Body of pancreas (tissue), 4 donors: ENCODE measurements around the gene RNF168. TPM values are rescaled to one million over a fixed set of nuclear protein-coding genes. Genes with fewer than 3 reads are reported as not detected.
"Not testable (repeated sequence)": the region's sequence is repeated elsewhere in the genome, so short reads cannot be mapped to it uniquely, and the experiment has no call there.

Experiments
- ATAC-seq: fragments of 150-250 bp; one replicate; pipeline ENCODE4 v1.9.1; 2016
- DNase-seq, 4 donors: peaks; one replicate each; pipeline ENCODE4 v3.0.0-alpha.2; 2019
- H3K27ac ChIP-seq, 4 donors: fragments of 200-600 bp; sonication (generic); 1 replicate in 3 of 4; 2 replicates in 1 of 4; pipeline versions ENCODE4 v1.5.1 to v1.6.1; 2016 to 2019; ENCODE audit warnings: mild to moderate bottlenecking in 1 of 4, mixed read lengths in 1 of 4, moderate library complexity in 1 of 4
- H3K27me3 ChIP-seq, 2 donors: fragments of 200-600 bp; sonication (generic); one replicate each; pipeline ENCODE4 v1.6.0; 2016; ENCODE audit warnings: mild to moderate bottlenecking in 1 of 2
- H3K36me3 ChIP-seq, 2 donors: fragments of 200-600 bp; sonication (generic); replicated peaks in 1 of 2; 2 replicates each; pipeline ENCODE4 v1.5.1; 2016; ENCODE audit warnings: low read depth in 2 of 2; ENCODE audit not compliant: insufficient read depth in 1 of 2
- H3K4me1 ChIP-seq: fragments of 200-600 bp; sonication (generic); one replicate; pipeline ENCODE4 v1.6.0; 2016
- H3K4me3 ChIP-seq, 2 donors: fragments of 200-600 bp; sonication (generic); 1 replicate in 1 of 2; 2 replicates in 1 of 2; pipeline ENCODE4 v1.5.1; 2016 to 2019
- H3K9me3 ChIP-seq, 3 donors: fragments of 200-600 bp; sonication (generic); 1 replicate in 2 of 3; 2 replicates in 1 of 3; pipeline ENCODE4 v1.5.1; 2016
- CTCF ChIP-seq, 7 experiments: fragments of 450-650 bp in 4 of 7; fragments of 200-600 bp in 3 of 7; sonication (generic) in 3 of 7; IDR thresholded peaks; one replicate each; pipeline ENCODE4 v1.5.1; 2016 to 2019; ENCODE audit warnings: antibody characterized with exemption in 7 of 7
- POLR2A ChIP-seq, 3 donors: fragments of 450-650 bp; IDR thresholded peaks; one replicate each; pipeline ENCODE4 v1.6.1; 2016; ENCODE audit warnings: antibody characterized with exemption in 3 of 3, mild to moderate bottlenecking in 2 of 3
- whole genome bisulfite sequencing, 2 donors: methylation state at CpG; one replicate each; pipeline ENCODE4 v1.1.5; 2017; 5-methylcytosine and 5-hydroxymethylcytosine counted together
- intact Hi-C: fragments of 100-400 bp; cut with DNase I; formaldehyde crosslinking; loops from one replicate; pipeline ENCODE4 v1.15.1; 2023
- total RNA-seq, 2 donors: library from RNA; depleted of rRNA; stranded (reverse); fragments of >200 nt; gene quantifications; one replicate each; pipeline ENCODE4 v1.1.0, GENCODE V29; 2016

The RNF168 gene
- total RNA-seq, 2 donors from 2014 or later: 7.0 to 8.9 TPM

- H3K27ac ChIP-seq: no peak overlapping the region
- no peak for ATAC-seq
- intact Hi-C loops: no loop called here
- peaks cover 0 to 9% (median 0%) of the 10 kb centered on the region in 3 donors for H3K9me3 ChIP-seq
- peaks cover 6% of the 10 kb centered on the region for H3K4me1 ChIP-seq
- no peak overlapping the region for H3K4me3 ChIP-seq
- TF ChIP-seq CTCF (IDR thresholded peaks at IDR 0.05) (no peak), POLR2A (IDR thresholded peaks at IDR 0.05) (no peak)
- WGBS, 2 donors: 61 to 62% methylated on average over 3 to 5 of the region's 5 CpGs
- no peaks in the 10 kb centered on the region for H3K36me3 ChIP-seq
- DNase-seq: no peak
- peaks cover 0 to 4% of the 10 kb centered on the region in 2 donors for H3K27me3 ChIP-seq
Observed at GRCh38 chr3:196524527-196524926, 21.0 kb upstream of the RNF168 start.

GRCh38 chr3:196523841-196524240 lies 20.3 kb upstream of the RNF168 start:
- DNase-seq (no peak), ATAC-seq (no peak)
- WGBS, 2 donors: 86 to 88% methylated on average over 4 of the region's 4 CpGs
- peaks cover 0 to 16% (median 0%) of the 10 kb centered on the region in 3 donors for H3K9me3 ChIP-seq
- peaks cover 0 to 4% of the 10 kb centered on the region in 2 donors for H3K27me3 ChIP-seq
- intact Hi-C loops: no loop called here
- H3K27ac ChIP-seq: no peak overlapping the region
- H3K4me3 ChIP-seq: no peak overlapping the region
- peaks cover 4% of the 10 kb centered on the region for H3K4me1 ChIP-seq
- TF ChIP-seq CTCF (IDR thresholded peaks at IDR 0.05) (no peak), POLR2A (IDR thresholded peaks at IDR 0.05) (no peak)
- H3K36me3 ChIP-seq: no peaks in the 10 kb centered on the region

GRCh38 chr3:196521291-196521690 lies 17.7 kb upstream of the RNF168 start:
- H3K27me3 ChIP-seq, ATAC-seq, H3K4me3 ChIP-seq, DNase-seq, H3K4me1 ChIP-seq, intact Hi-C loops, H3K27ac ChIP-seq, H3K36me3 ChIP-seq: not testable (repeated sequence)
- WGBS, 2 donors: 65 to 81% methylated on average over 12 of the region's 12 CpGs
- peaks cover 0 to 27% (median 0%) of the 10 kb centered on the region in 3 donors for H3K9me3 ChIP-seq

GRCh38 chr3:196519718-196520082 lies 16.1 kb upstream of the RNF168 start:
- H3K4me1 ChIP-seq: no peaks in the 10 kb centered on the region
- ATAC-seq (no peak), DNase-seq (no peak)
- TF ChIP-seq POLR2A (IDR thresholded peaks at IDR 0.05): no peak
- no peak for TF ChIP-seq CTCF (IDR thresholded peaks at IDR 0.05)
- H3K9me3 ChIP-seq: peaks cover 0 to 27% (median 0%) of the 10 kb centered on the region in 3 donors
- intact Hi-C loops: no loop called here
- 78 to 84% methylated on average over 5 of the region's 5 CpGs for WGBS, 2 donors
- no peak overlapping the region for H3K4me3 ChIP-seq
- no peaks in the 10 kb centered on the region for H3K27me3 ChIP-seq
- H3K36me3 ChIP-seq: no peaks in the 10 kb centered on the region
- no peak overlapping the region for H3K27ac ChIP-seq

GRCh38 chr3:196518966-196519717 lies 15.6 kb upstream of the RNF168 start:
- ATAC-seq (no peak), DNase-seq (peak; percentile 39 to 56 (median 50))
- Histone ChIP-seq H3K36me3 (no peaks in the 10 kb centered on the region), H3K4me3 (no peak overlapping the region), H3K9me3 (peaks cover 0 to 27% (median 0%) of the 10 kb centered on the region in 3 donors), H3K4me1 (no peaks in the 10 kb centered on the region), H3K27ac (no peak overlapping the region), H3K27me3 (no peaks in the 10 kb centered on the region)
- intact Hi-C loops: no loop called here
- 35 to 36% methylated on average over 12 of the region's 12 CpGs for WGBS, 2 donors
- TF ChIP-seq POLR2A (IDR thresholded peaks at IDR 0.05) (no peak), CTCF (IDR thresholded peaks at IDR 0.05) (peak in 5 of 7 experiments; percentile 22 to 39 (median 33))
